A673 (cell line): Measurements from ENCODE around the gene NELL1.

ENCODE experiments used
- EZH2 ChIP-seq: fragments of 200-600 bp; sonication (generic); IDR thresholded peaks from 2 replicates; pipeline ENCODE4 v1.6.1; 2017; ENCODE audit warnings: borderline replicate concordance, low read depth, mild to moderate bottlenecking, mixed read lengths, antibody characterized with exemption, low read length; ENCODE audit not compliant: poor library complexity, severe bottlenecking
- TF ChIP-seq, protein P1 (sequence below): fragments of 300-800, 200-600 bp; sonication (generic); conservative IDR thresholded peaks from 2 replicates; pipeline ENCODE4 v1.5.1; 2017; ENCODE audit warnings: low read depth, mild to moderate bottlenecking, antibody characterized with exemption, low read length, moderate library complexity, mixed read lengths

DNA sequence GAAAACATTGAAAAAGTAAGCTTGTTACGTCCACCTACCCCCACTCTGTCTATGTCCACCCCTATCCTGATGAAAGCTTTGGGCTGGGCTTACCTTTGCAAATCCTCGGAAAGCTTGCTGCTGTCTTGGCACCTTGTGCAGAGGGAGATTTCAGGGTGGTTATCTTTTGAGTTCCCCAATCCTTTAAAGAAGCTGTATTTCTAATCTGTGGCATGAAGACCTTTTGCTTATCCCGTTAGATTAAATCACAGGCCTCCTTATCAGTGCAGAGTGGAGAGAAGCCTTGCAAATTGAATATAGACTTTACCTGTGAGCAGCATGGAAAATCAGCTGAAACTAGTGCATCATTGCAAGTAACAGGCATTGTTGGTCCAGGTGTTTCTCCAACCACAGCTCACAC is 942.9 kb downstream of the NELL1 start:
- TF ChIP-seq, protein P1, sequence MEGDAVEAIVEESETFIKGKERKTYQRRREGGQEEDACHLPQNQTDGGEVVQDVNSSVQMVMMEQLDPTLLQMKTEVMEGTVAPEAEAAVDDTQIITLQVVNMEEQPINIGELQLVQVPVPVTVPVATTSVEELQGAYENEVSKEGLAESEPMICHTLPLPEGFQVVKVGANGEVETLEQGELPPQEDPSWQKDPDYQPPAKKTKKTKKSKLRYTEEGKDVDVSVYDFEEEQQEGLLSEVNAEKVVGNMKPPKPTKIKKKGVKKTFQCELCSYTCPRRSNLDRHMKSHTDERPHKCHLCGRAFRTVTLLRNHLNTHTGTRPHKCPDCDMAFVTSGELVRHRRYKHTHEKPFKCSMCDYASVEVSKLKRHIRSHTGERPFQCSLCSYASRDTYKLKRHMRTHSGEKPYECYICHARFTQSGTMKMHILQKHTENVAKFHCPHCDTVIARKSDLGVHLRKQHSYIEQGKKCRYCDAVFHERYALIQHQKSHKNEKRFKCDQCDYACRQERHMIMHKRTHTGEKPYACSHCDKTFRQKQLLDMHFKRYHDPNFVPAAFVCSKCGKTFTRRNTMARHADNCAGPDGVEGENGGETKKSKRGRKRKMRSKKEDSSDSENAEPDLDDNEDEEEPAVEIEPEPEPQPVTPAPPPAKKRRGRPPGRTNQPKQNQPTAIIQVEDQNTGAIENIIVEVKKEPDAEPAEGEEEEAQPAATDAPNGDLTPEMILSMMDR, result no peak
- TF ChIP-seq EZH2, result no peak
